HepG2 (cell line): ENCODE results near the gene PC.

Source experiments
- ELF1 ChIP-seq: sonication (generic); formaldehyde crosslinking; IDR thresholded peaks from 2 replicates; pipeline ENCODE4 v1.4.0; 2020; ENCODE audit warnings: missing genetic modification reagents
- ETV6 ChIP-seq: sonication (generic); formaldehyde crosslinking; conservative IDR thresholded peaks from 2 replicates; pipeline ENCODE4 v1.4.0; 2020; ENCODE audit warnings: missing genetic modification reagents
- KLF16 ChIP-seq, 2 experiments: sonication (generic) in 1 of 2; formaldehyde crosslinking in 1 of 2; IDR thresholded peaks; 2 replicates each; pipeline versions ENCODE4 v1.6.1 to v1.8.0; 2016 to 2023; ENCODE audit warnings: missing genetic modification reagents in 2 of 2, missing compliant biosample characterization in 1 of 2
- NFYB ChIP-seq: sonication (generic); formaldehyde crosslinking; IDR thresholded peaks from 2 replicates; pipeline ENCODE4 v1.4.0; 2020; ENCODE audit warnings: missing genetic modification reagents
- PCBP1 ChIP-seq: fragments of 200-400 bp; formaldehyde crosslinking; IDR thresholded peaks from 2 replicates; pipeline ENCODE4 v1.6.1; 2017; ENCODE audit warnings: mild to moderate bottlenecking, low read depth, low read length, borderline replicate concordance
- POLR2A ChIP-seq, 2 experiments: IDR thresholded peaks; 2 replicates each; pipeline ENCODE4 v1.6.1; 2011; ENCODE audit warnings: low read depth in 2 of 2, low read length in 2 of 2, mild to moderate bottlenecking in 1 of 2, moderate library complexity in 1 of 2; ENCODE audit not compliant: insufficient read depth in 1 of 2
- RXRA ChIP-seq: sonication (generic); formaldehyde crosslinking; IDR thresholded peaks from 2 replicates; pipeline ENCODE4 v1.5.1; 2020; ENCODE audit warnings: missing genetic modification reagents
- SP2 ChIP-seq: sonication (generic); formaldehyde crosslinking; IDR thresholded peaks from 2 replicates; pipeline ENCODE4 v1.5.1; 2020; ENCODE audit warnings: mild to moderate bottlenecking, missing genetic modification reagents
- SYNCRIP ChIP-seq: fragments of 200-400 bp; formaldehyde crosslinking; IDR thresholded peaks from 2 replicates; pipeline ENCODE4 v1.6.1; 2018; ENCODE audit warnings: mild to moderate bottlenecking, low read depth, low read length; ENCODE audit not compliant: insufficient read depth

- TF ChIP-seq SYNCRIP (no peak), NFYB (CRISPR knock-in tag) (no peak), RXRA (CRISPR knock-in tag) (no peak), SP2 (no peak), POLR2A (IDR thresholded peaks at IDR 0.05; ENCODE audit: insufficient read depth in 1 of 2, low read depth in 2 of 2, low read length in 2 of 2) (no peak), ELF1 (CRISPR knock-in tag) (no peak), ETV6 (CRISPR knock-in tag) (no peak), PCBP1 (no peak), KLF16 (CRISPR knock-in tag; IDR thresholded peaks at IDR 0.05) (no peak)
Measured at GRCh38 chr11:66849501-66850234, 108.5 kb downstream of the PC start.
